Kidney capillary endothelial cell (primary cell): ENCODE measurements around the gene PTOV1.

Source experiments
- DNase-seq: peaks from one replicate; pipeline ENCODE4 v3.0.0-alpha.2; 2018; ENCODE audit warnings: low spot score

Gene PTOV1

DNA sequence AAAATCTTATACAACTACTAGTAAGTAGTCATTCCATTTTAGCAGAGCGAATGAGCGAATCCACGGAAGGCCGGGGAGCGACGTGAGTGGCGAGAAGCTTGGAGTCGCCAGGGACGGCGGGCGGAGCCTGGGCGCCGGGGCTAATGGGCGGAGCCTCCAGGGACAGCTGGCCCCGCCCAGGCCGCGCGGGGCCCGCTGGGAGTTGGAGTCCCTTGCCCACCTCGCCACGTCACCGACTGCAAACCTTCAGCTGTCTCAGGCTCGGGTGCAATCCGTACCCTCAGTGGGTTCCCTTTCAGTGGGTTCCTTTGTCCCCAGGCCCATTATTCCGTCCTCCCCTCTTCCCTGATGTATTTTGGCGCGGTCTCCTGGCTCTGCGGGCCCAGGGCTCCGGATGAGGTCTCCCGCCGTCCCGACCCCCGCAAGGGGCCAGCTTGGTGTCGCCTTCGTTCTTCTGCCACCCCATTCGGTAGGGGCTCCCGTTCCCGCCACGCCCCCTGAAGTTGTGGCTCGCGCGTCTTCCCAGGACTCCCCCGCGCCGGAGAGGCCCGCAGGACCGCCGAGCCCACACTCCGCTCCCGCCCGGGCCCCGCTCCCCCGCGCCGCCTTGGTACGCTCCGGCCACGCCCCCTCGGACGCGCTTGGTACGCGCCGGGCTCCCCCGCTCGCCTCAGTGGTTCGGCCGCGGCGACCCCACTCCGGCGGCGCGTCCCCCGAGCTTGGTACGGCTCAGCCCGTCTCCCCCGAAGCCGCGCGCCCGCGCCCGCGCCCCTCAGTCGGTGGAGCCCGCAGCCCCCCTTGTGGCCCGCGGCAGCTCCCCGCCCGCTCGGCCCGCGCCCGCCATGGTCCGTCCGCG lies at the start of gene PTOV1:
PTOV1 (plus strand) TSS at position 673 of the 856 bp plus-strand sequence.
- DNase-seq, result peak; percentile 89

DNA sequence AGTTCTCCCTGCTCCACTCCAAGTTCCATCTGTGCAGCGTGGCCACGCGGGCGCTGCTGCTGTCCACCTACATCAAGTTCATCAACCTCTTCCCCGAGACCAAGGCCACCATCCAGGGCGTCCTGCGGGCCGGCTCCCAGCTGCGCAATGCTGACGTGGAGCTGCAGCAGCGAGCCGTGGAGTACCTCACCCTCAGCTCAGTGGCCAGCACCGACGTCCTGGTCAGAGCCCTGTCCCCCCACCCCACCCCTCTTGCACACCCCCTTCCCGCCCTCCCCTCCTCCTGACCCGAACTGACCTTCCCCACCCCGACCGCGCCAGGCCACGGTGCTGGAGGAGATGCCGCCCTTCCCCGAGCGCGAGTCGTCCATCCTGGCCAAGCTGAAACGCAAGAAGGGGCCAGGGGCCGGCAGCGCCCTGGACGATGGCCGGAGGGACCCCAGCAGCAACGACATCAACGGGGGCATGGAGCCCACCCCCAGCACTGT lies 49.5 kb upstream of the PTOV1 start:
- no peak for DNase-seq

DNA sequence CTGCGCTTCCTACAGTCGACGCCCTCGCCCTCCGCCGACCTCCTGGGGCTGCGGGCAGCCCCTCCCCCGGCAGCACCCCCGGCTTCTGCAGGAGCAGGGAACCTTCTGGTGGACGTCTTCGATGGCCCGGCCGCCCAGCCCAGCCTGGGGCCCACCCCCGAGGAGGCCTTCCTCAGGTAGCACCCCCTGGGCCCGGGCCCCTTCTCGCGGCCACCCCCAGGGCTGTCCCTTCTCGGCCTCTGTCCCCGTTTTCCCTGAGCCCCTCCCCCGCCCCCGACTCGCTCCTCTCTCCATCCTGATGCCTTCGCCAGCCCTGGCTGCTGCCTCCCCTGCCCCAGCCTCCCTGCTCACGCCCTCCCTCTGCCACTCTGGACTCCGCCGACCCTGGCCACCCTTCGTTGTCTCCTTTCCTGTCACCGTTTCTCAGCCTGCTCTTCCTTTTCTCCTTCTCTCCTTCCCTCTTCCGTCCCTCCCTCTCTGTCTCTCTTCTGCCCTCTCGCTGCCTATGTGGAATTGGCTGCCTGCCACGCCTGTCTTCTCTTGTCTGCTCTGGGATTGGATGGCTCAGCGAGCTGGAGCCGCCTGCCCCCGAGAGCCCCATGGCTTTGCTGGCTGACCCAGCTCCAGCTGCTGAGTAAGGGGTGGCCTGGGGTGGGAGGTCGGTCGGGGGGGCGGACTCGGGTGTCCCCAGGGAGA lies 48.8 kb upstream of the PTOV1 start:
- DNase-seq, result no peak

DNA sequence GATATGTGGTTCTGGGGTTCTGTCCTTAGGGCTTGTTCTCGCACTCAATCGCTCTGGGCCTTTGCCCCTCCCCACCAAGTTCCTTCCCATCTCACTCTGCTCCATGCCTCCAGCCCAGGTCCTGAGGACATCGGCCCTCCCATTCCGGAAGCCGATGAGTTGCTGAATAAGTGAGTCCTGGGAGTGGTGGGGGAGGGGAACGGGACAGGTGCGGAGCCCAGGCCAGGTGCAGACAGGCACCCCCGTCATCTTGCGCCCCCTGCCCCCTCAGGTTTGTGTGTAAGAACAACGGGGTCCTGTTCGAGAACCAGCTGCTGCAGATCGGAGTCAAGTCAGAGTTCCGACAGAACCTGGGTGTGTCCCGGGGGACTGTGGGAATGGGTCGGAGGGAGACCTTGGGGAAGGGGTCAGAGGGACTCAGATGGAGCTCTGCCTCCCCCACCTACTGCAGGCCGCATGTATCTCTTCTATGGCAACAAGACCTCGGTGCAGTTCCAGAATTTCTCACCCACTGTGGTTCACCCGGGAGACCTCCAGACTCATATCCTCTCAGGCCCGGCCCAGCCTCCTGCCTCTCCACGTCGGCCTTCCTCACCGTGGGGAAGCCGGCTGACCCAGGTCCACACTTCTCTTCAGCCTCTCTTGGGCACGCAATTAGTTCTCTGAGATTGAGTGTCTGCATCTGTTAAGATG lies 48.0 kb upstream of the PTOV1 start:
- no peak for DNase-seq

DNA sequence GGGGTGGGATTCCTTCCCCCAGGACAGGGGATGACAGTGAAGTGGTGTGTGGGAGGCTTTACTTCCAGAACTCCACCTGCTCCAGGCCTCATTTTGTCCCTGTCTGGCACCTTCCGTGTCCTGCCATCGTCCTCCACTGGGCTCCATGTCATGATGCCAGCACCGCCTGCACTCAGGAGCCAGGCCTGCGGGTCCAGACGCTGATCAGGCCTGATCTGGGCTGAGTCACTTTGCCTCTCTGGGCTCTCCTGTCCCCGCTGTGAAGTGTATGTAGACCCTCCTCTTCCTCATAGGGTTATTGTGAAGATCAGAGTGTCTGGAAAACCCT lies 47.5 kb upstream of the PTOV1 start:
- no peak for DNase-seq

DNA sequence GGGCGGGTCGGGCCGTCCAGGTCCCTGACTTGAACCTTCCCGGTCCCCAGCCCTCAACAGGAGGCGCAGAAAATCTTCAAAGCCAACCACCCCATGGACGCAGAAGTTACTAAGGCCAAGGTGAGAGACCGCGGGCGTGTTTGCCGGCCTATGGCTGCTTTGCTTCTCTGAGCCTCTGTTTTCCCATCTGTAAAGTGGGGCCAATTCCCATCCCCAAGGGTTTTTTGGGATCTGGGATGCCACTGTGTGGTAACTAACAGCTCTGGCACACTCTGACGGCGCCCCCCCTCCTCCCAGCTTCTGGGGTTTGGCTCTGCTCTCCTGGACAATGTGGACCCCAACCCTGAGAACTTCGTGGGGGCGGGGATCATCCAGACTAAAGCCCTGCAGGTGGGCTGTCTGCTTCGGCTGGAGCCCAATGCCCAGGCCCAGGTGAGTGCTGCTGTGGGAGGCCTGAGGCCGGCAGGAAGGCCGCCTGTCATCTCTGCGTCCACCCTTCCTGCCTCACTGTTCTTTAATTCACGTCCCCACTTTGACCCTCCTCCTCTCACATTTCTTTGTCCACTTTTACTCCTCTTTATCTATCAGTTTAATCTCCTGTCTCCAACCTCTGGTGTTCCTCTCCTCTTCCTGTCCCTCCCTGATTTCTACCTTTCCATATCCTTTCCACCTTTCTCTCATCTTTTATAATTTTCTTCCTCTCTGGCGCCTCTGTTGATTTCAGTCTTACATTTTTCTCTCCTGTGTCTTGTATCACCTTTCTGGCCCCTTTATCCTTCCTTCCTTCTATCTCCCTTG lies 44.9 kb upstream of the PTOV1 start:
- DNase-seq, result no peak

DNA sequence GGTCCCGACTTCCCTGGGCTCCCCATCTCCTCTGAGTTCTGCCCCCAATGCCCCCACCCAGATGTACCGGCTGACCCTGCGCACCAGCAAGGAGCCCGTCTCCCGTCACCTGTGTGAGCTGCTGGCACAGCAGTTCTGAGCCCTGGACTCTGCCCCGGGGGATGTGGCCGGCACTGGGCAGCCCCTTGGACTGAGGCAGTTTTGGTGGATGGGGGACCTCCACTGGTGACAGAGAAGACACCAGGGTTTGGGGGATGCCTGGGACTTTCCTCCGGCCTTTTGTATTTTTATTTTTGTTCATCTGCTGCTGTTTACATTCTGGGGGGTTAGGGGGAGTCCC lies 44.4 kb upstream of the PTOV1 start:
- no peak for DNase-seq

DNA sequence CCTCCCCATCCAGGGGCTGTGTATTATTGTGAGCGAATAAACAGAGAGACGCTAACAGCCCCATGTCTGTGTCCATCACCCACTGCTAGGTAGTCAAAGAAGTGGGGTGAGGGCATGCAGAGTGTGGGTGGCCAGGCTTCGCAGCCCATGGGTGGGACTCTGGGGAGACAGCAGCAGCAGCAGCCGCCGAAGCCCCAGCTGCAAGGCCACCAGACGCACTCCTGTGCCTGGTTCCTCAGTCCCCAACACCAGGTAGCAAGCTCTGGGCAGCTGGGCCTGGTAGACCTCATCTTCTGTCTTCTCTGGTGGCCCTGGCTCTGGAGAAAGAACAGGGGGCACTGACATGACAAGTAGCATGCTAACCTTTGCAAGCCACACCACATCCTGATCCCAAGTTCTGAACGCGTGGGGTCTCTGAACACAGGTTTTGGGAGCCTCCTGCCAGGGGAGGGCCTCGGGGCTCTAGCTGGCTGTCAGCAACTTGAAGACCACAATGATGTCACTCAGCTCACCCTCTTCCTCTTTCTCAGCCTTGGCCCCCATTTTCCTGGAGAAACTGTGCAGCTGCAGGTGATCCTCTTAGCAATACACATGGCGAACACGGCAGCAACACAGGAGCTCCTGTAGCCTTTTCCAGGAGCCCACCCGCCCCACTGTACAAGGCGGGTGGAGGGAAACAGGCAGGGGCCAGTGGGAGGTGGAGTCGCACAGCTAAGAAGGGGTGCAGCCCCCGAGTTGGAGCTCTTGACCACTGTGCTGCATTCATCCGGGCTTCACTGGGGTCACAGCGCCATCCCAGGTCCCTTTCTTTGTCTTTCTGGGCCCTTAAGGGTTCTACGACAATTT lies 43.7 kb upstream of the PTOV1 start:
- DNase-seq, result no peak

DNA sequence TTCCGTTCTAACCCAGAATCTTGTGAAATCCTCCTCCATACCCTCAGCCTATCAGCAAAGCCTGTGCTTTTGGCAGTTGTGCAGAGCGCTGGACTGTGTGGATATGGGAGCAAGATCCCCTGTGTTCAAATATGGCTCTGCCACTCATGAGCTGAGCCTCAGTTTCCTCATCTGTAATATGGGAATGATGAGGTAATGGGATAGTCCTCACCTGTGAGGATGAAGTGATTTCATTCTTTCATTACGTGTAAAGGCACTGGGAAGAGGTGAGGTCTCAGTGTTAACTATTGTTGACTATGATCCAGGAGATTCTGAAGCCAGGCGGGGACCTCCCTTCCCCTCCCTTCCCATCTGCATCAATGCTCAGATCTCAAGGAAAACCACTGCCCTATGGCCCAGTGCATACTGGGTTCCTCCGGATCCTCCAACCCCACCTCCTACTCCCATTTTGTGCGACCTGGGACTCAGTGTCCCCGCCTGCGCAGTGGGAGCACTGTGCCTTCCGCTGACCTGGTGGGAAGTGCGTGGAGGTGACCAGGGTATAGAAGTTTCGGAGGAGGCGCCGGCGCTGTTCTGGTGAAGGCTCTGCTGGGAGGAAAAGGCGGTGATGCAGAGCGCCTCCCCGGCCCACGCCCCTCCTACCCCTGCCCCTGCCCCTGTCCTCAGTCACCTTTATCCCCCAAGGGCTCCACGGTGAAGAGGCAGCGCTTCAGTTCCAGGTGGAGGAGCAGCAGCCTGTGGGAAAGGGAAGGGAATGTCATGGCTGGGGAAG lies 42.9 kb upstream of the PTOV1 start:
- no peak for DNase-seq

DNA sequence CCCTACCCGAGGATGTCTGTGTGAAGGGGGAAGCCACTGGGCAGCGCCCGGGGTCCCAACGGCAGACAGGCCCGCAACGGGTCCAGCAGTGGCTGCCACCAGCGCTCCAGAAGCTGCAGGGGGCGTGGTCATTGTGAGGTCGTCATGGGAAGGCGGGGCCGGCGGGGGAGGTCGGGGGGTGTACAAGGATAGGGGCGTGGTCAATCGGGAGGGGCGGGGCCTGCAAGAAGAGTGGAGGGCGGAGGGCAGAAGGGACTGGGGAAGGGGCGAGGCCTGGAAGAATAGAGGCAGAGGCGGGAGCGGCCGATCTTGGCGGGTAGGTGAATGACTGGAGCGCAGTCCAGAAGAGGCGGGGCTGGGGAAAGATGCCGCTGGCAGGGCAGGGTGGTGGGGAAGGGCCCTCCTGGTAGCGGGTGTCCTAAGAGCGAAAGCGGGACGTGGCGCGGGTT lies 42.2 kb upstream of the PTOV1 start:
- DNase-seq, result peak; percentile 74

DNA sequence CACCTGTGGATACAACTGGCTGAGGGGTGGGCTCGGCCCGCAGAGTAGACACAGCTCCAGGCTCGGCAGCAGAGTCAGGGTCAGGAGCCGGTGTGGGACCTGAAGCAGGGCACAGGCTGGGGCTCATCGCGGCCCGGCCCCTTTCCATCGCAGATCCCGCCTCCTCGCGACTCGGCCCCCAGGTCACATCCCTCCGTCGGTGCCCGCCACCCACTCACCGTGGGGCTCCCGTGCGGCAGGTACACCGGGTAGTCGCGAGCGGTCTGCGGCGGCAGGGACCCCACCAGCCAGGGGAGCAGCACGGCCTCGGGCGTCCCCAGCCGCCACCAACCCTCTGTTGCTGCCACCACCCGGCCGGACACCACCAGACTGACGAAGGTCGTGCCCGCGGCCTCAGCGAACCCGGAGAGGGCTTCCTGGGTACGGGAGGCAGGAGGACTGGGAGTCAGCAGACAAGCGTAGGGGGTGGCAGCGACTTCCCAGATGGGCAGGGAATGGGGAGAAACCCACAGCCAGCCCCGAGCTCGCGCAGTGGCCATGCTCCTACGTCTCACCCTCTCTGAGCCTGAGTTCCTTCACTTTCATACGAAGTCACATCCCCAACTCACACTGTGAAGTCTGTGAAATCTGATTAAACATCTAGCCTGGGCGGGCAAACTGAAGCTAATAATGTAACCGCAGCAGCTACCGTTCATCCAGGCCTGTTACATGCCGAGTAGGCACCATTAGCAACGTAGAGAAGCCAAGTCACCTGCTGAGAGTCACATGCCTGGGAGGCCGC lies 41.6 kb upstream of the PTOV1 start:
- DNase-seq, result no peak

DNA sequence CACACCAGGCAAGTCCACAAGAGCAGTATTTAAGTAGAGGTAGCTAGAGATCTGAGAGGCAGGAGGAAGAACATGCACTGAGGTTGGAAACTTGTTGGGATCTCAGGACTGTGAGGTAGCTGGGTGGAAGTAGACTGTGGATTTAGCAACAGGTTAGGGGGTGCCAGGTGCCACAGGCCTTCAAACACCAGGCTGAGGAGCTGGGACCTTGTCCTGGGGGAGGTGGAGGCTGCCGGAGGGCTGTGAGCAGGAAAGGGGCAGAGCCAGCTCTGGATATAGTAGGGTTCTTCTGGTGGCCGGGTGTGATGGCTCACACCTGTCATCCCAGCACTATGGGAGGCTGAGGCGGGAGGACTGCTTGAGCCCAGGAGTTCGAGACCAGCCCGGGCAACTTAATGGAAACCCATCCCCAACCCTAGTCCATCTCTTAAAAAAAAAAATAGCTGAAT lies 41.0 kb upstream of the PTOV1 start:
- no peak for DNase-seq

DNA sequence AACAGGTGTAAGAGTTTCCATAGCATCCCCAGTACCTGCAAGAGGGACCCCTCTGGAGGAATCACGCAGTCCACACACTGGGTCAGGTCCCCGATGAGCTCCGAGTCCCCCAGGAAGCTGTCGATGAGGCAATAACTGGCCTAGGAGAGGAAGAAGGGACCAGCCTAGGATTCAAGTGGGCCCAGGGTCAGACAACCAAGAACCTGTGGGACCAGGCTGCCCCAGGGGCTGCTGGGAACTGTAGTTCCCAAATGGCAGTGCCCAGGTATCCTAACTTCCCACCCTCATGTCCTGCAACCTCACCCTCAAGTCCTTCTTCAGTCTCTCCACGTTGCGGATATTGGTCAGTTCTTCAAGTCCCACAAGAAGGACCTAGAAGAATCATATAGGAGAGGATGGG lies 39.6 kb upstream of the PTOV1 start:
- DNase-seq, result no peak

DNA sequence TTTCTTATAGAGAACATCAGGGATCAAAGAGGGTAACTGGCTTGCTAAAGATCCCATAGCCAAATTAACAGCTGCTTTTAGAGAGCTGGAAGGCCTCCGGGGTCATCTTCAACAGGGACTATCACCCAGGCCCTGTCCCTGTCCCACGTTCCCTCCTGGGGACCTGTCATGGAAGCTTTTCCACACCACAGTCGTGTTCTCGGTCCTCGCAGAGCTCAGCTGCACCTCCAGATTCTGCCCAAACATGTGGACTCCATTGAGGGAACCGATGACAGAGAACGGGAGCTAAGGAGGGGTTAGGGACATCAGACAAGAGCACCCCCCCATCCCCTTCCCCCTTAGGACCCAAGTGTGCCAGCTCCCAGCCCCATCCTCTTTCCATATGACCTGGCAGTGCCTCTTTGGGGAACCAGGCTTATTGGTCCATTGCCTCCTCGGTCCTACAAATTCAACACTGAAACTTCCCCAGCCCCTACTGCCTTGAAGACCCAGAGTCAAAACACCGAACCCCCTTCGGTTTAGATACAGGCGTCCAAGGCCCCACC lies 38.4 kb upstream of the PTOV1 start:
- no peak for DNase-seq

DNA sequence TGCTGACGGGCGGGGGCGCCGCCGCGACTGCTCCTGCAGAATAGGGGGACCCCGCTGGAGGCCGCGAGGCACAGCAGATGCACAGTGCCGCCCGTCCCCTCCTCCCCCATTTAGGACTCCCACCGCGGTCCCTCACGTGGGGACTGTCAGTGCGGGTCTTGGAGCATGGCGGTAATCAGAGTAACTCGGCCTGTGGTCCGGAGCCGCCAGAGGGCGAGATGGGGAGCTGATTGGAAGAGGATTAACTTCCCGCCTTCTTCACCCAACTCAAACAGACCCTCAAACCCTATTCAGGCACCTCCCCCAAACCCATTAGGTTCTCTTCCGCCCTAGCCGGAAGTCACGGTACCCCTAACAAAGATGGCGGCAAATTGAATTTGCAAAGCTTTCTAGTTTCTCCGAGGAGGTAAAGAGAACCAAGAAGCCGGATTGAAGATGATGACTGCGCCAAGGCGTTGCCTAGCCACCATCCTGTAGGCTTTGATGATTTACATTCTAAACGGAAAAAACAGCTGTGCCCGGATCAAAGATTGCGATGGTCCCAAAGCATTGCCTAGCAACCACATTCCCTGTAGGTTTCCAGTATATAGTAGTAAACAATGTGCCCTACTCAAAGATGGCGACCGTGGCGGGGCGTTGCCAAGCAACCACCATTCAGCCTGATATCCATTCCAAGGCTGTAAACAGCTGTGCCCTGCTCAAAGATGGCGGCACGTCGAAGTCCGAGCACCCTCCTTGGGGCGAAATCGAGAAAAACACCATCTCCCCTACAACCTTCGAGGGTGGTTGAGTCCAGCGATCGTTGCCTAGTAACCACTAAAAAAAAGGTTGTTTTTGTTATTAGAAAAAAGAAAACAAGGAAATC lies 37.7 kb upstream of the PTOV1 start, which contains the start of gene FUZ:
FUZ (minus strand) TSS at position 296 of the 865 bp plus-strand sequence; CDS start at position 110, 186 bp downstream.
- peak; percentile 99 for DNase-seq

DNA sequence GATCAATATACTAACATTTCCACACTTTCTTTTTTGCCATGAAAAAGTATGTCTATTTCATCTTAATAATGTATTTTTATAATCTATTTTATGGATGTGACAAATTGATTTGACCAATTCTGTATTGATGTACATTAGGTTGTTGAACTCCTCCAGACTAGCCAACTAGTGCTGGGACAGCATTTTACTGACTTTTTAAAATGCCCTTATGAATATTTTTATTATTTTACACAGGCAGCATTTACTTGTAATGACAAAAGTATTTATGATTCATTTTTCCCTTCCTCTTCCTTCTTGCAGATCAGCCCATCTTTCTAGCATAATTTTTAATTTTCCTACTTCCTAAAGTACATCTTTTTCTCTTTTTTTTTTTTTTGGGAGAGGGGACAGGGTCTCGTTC lies 36.9 kb upstream of the PTOV1 start:
- DNase-seq, result no peak

DNA sequence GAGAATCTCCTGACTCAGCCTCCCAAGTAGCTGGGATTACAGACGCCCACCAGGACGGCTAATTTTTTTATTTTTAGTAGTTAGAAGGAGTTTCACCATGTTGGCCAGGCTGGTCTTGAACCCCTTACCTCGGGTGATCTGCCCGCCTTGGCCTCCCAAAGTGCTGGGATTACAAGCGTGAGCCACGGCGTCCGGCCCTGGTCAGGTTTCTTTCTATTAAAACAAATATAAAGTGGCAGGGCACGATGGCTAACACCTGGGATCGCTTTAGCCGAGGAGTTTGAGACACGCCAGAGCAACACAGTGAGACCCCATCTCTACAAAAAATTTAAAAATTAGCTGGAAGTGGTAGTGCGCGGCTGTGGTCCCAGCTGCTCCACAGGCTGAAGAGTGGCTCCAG lies 34.4 kb upstream of the PTOV1 start:
- DNase-seq, result no peak
